ENCODE results near the gene CXCL1.
"Not testable (repeated sequence)": the region's sequence is repeated elsewhere in the genome, so short reads cannot be mapped to it uniquely, and the experiment has no call there.

The CXCL1 gene

GRCh38 chr4:73885574-73886267, 16.5 kb downstream of the CXCL1 start:
- DNase-seq: no peak

- no peak for DNase-seq
Observed at GRCh38 chr4:73891326-73891725, 22.1 kb downstream of the CXCL1 start.

GRCh38 chr4:73891739-73892405, 22.7 kb downstream of the CXCL1 start:
- DNase-seq: no peak

GRCh38 chr4:73892966-73893365, 23.8 kb downstream of the CXCL1 start:
- no peak for DNase-seq

- no peak for DNase-seq
Observed at GRCh38 chr4:73894001-73894400, 24.8 kb downstream of the CXCL1 start.

- no peak for DNase-seq
Observed at GRCh38 chr4:73895201-73896175, 26.3 kb downstream of the CXCL1 start.

GRCh38 chr4:73896416-73896815, 27.2 kb downstream of the CXCL1 start:
- no peak for DNase-seq

- no peak for DNase-seq
Observed at GRCh38 chr4:73897380-73898136, 28.4 kb downstream of the CXCL1 start.

GRCh38 chr4:73899338-73899737, 30.1 kb downstream of the CXCL1 start:
- DNase-seq: not testable (repeated sequence)

- DNase-seq: no peak
Observed at GRCh38 chr4:73901031-73901430, 31.8 kb downstream of the CXCL1 start.

GRCh38 chr4:73902038-73902637, 32.9 kb downstream of the CXCL1 start:
- no peak for DNase-seq

- no peak for DNase-seq
Observed at GRCh38 chr4:73902817-73903547, 33.8 kb downstream of the CXCL1 start.

- no peak for DNase-seq
Observed at GRCh38 chr4:73904491-73904890, 35.3 kb downstream of the CXCL1 start.

- no peak for DNase-seq
Observed at GRCh38 chr4:73908965-73909364, 39.8 kb downstream of the CXCL1 start.

- no peak for DNase-seq
Observed at GRCh38 chr4:73911746-73912145, 42.6 kb downstream of the CXCL1 start.

GRCh38 chr4:73912191-73912590, 43.0 kb downstream of the CXCL1 start:
- no peak for DNase-seq

- no peak for DNase-seq
Observed at GRCh38 chr4:73914071-73914470, 44.9 kb downstream of the CXCL1 start.

- DNase-seq: no peak
Observed at GRCh38 chr4:73916172-73916925, 47.2 kb downstream of the CXCL1 start.

GRCh38 chr4:73917081-73917501, 47.9 kb downstream of the CXCL1 start:
- no peak for DNase-seq

- DNase-seq: no peak
Observed at GRCh38 chr4:73918058-73918457, 48.9 kb downstream of the CXCL1 start.

- no peak for DNase-seq
Observed at GRCh38 chr4:73919691-73920090, 50.5 kb downstream of the CXCL1 start.
